ENCODE measurements around the gene ATXN2L.
"Not testable (repeated sequence)": the region's sequence is repeated elsewhere in the genome, so short reads cannot be mapped to it uniquely, and the experiment has no call there.

ATXN2L gene

DNA sequence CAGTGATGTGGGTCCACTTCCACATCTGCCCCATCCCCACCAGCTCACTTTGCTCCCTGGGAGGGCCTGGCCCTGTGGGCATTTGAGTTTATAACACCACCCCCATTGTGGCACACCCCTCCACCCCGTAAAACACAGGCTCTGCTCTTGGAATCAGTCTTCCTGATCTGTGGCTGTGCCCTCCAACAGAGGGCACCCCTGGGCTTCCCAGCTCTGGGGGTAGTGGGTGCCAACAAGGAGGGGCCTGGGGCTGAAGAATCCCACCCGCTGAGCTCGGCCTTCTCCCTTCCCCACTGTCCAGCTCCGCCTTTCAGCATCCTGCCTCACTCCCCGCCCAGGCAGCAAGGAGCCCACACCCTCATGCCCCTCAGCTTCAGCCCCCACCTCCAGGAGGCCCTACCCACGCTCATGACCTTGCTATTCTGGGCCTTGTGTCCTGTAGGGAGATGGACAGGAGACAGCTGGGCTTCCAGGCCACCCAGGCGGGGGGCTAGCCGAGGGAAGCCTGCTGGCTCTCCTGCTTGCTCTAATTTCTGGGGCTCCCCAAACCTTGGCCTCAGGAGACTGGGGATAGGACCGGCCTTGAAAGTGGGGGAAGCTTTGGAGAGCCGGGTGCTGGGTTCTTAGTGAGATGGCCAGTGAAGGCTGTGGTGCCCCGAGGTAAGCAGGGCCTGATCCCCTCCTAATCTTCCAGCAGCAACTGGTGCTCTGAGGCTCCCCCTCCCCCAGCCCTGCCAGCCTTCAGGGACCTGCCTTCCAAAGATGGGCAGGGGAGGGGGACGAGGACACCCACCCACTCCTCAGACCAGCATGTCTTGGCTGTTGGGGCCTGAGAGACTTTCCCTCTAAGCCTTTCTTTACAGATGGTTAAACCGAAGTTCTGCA lies 52.6 kb downstream of the ATXN2L start:
- DNase-seq: no peak

DNA sequence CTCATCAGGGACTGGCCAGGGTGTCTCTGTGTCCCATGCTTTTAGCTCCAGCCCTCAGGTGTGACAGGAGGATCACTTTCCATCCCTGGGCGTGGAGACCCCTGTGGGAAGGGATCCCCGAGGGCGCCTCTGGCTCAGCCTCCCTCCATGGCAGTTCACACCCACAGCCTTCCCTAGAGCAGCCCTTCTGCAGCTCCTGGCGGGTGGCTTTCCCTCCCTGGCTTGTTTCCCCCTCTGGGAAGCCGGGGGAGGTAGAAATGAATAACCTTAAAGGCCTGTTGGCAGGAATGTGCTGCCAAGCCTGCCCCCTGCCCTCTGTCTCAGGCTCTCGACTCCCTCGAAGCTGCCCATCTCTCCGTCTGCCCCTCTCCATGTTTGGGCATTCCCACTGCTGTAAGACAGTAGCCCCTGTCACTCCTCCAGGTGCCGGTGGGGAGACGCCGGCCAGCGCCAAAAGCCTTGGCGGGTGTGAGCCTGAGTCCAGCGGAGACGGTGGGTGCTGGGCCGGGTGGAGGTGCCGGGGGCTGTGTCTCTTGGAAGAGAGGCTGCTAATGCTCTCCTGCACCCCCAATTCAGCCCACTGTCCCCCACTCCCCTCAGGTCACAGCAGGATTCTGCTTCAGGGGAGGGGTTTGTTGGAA lies 53.3 kb downstream of the ATXN2L start:
- no peak for DNase-seq

DNA sequence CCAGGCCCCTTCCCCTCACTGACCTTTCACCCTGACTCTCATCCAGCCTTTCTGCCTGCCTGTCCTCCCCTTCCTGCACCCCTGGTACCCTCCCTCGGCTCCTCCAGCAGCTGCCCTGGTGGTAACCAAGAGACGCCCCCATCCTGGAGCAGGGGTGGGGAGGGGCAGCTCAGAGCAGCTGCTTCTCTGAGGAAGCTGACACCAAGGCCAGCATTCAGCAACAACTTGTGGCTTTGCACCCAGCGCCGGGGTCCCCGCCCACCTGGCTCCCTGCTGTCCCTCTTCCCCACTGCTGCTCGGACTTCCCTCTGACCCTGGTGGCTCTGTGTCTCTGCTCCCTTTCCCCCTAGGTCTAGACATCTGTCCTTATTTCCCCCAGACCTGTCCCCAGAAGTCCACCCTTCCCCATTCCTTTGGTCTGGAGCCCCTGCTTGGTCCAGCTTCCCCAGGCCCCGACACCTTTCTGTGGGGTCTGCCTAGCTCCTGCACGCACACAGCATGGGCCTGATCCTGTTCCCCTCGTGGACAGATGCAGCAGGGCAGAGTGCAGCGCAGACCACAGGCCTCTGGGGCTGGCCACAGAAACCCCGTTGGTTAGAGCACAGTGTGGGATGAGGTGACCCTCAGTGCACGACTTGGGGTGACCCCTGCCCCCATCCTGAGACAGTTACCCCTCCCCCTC lies 54.3 kb downstream of the ATXN2L start:
- DNase-seq: no peak

DNA sequence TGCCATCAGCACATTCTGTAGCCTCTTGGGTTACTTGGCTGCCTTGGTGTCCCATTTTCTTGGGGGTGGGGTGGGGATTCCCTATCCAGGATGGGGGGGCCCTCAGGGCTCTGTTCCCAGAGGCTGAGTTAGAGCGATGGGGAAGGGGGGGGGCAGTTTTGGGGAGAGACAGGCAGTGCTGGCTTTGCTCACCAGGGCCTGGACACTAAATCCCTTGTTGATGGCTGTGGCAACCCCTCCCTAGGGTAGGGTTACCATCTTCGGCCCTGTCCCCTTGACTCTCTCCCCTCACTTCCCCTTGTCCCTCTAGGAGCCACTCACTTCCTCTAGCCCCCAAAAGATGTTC lies 54.8 kb downstream of the ATXN2L start:
- no peak for DNase-seq

DNA sequence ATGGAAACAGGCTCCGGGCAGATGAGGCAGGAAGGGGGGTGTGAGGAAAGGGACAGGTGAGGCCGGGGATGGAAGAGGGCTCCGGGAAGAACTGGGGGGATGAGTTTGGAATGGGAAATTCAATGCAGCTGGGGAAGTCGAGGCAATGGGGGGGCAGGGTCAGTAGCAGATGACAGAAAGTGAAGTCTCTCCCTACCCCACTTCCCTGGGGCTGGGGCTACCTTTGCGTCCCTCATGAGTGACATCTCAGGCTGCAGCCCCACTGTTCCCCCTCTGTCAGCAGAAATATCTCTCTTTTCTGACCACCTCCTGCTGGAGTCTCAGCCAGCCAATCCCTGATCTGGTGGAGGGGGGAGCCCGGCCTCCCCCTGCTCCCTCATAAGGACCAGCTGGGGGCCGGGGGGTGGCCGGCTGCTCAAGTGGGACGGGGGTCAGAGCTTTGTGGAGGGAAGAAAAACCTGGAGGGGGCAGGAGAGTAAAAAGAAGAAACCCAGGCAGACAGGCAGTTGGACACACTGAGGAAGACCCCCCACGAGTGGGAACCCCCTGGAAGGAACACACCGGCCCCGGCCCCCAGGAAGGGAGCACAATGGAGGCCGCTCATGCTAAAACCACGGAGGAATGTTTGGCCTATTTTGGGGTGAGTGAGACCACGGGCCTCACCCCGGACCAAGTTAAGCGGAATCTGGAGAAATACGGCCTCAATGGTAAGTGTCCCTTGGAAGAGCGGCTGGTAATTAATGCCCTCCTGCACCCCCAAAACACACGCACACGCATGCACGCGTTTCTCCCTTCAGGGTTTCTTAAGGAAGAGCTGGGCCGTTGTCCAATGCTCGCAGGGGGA lies 55.5 kb downstream of the ATXN2L start, which contains the start of gene ATP2A1:
Gene ATP2A1, plus strand, starts transcription at position 406 of the 844 bp plus-strand sequence. Its CDS starts 184 bp downstream, at position 590.
- DNase-seq: no peak

DNA sequence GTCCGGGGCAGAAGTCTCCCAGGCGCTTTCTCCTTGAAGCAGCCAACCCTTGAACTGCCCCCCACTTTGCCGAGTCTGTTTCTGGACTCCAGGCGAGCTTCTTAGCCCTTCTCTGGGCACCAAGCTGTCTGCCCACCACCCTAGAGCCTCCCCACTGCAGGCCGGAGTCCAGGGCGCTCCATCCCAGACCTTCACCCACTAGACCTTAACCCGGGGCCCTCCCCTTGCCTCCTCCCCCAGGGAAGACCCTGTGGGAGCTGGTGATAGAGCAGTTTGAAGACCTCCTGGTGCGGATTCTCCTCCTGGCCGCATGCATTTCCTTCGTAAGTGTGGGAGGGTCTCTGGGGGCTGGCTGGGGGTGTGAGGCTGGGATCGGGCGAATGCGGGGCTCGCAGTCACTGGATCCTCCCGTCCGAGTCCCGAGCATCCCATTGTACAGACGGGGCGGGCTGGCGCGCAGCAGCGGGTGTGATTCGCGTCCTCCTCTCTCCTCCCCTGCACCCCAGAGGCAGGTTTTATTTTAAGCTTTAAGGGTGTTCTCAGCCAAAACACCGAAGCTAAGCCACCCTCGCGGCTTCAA lies 56.6 kb downstream of the ATXN2L start:
- no peak for DNase-seq

DNA sequence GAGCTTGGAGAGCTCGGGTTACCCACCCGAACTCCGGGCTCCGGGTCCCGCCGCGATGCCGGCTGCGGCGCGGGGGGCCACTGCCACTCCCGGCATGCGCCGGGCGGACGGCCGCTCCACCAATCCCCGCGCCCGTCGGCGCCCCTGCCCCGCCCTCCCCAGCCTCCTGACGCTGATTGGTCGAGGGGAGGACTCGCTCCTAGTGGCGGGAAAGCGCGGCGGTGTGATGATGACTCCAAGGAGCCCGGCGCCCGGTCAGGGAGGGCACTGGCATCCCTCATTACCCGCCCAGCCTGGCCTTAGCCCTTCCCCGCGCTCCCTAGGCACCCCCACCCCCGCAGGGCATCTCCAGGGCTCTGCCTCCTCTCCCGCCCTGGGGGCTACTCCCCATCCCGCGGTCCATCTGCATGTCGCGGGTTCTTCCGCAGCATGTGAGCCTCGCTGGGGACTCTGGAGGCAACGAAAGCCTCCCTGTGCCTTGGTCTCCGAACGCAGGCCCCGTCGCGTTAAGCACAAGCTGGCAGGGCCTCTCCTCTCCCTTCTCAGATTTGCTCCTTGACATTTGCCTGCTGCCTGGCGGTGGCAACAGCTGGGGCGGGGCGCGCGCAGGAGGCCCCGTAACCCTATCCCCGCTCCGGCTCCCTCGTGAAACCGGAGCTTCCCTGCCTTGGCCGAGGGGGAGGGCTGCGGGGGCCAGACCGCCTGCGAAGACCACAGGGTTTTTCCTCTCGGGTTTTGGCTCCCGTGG lies 57.2 kb downstream of the ATXN2L start:
- peak; percentile 56 to 93 for DNase-seq

DNA sequence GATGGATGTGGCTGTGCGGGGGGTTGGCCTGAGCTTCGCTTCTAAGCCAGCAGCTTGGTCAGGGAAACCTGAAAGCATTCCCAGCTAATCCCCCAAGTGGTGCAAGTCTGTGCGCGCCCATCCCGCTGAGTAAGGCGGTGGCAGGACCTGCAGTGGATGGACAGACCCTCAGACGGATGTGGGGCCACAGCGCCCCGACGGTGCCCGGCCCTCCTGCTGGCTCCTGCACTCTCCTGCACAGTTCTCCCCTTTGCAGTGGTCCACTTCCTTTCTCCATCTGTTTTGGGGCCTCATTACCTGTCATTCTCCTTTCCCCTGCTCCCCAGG lies 57.8 kb downstream of the ATXN2L start:
- no peak for DNase-seq

DNA sequence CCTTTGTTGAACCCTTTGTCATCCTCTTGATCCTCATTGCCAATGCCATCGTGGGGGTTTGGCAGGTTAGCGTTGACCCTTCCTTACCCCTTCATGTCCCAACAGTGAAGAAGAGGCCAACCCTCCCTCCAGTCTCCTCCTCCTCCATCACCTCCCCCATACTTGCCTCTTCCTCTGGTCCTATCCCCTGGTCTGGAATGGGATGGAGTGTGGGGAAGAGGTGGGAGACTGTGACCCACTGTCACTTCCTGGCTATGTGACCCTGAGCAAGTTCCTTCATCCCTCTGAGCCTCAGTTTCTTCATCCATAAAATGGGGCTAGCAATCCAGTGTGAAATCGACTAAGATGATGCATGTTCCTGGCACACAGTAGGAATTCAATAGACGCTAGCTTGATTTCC lies 58.2 kb downstream of the ATXN2L start:
- DNase-seq: no peak

DNA sequence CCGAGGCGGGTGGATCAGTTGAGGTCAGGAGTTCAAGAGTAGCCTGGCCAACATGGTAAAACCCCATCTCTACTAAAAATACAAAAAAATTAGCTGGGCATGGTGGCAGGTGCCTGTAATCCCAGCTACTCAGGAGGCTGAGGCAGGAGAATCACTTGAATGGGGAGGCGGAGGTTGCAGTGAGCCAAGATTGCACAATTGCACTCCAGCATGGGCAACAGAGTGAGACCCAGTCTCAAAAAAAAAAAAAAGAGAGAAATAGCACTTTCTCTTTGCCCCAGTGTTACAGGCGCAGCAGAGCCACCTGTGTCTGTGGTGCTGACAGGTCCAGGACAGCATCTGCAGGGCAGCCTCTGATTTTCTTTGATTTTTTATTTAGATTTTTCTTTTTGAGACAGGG lies 58.8 kb downstream of the ATXN2L start:
- DNase-seq: not testable (repeated sequence)

DNA sequence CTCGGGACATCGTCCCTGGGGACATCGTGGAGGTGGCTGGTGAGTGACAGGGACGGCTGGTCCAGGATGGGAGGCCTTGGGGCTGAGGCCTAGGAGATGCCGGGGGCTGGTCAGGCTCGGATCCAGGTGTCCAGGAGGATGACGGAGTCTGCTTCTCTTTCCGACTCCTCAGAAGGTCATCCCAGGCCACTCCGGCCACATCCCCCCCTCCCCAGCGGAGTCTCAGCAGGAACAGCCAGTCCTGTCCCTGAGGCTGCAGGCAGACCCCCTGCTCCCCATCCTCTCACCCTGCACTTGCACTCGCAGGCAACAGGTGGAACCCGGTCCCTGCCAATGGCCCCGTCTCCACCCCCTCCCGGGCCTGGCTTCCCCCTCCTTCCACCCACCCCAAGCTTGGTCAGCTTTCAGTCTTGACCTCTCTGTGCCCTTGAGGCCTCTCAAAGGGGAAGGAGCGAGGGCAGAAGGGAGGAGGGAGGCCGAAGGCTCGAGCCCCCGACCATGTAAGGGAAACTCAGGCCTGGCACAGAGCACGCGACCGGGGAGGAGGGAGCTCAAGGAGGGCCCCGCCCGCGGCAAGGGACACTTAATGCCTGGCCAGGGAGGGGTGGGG lies 59.9 kb downstream of the ATXN2L start:
- DNase-seq: no peak

DNA sequence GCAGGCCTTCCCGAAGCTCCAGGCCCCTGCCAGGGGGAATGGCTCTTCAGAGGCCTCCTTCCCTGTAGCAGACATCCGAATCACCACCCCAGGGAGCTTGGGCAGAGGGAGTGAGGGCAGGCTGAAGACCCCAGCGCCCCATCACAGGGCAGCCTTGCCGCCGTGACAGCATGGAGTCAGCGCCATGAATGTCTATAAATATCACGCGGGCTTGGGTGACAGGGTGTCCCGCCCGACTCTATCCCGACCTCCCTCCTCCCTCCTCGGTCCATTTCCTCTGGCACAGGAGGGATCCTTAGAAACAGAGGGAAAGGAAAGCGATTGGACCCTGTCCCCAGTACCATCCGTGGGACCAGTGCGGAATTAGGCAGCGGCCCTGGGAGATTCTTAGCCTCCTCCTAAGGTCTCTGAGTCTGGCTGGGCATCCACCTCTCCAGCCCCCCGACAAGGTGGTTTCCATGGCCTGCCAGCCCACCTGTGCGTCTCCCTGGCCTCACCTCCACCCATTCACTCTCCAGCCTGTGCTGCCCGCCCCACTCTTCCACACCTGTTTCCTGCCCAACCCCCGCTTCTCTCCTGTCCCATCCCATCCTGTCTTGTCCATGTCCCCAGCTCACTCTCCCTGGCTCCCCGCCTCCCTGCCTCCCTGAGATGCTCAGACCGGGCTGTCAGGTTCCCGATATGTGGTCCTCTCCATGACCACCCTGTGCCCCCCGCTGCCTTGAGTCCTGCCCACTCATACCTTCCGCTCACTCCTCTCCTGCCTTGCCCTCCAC lies 60.6 kb downstream of the ATXN2L start:
- no peak for DNase-seq

DNA sequence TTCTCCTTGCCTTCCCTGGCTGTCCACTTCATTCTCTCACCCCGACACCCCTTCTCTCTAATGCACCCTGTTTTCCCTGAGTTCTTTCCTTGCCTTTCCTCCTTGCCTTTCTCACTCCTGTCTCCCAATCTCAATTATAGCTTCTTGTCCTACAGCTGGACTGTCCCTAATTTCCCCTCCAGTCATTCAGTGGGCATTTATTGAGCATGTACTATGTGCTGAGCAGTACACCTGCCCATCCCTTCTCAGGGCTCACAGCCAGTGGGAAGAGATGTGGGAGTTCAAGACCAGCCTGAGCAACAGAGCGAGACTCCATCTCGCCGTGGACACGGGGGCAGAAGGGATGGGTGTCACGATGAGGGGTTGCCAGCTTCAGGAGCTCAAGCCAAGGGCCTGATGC lies 61.2 kb downstream of the ATXN2L start:
- DNase-seq: no peak
